HL-60 (cell line): ENCODE data around the gene RFXANK.
"Not testable (repeated sequence)": the region's sequence is repeated elsewhere in the genome, so short reads cannot be mapped to it uniquely, and the experiment has no call there.

Source experiments
- DNase-seq, 2 experiments: peaks; one replicate each; pipeline ENCODE4 v3.0.0-alpha.2; 2010 to 2020; ENCODE audit warnings: low read depth in 1 of 2, low spot score in 1 of 2
- H3K27ac ChIP-seq: fragments of 250-450 bp; sonication (Bioruptor Pico); replicated peaks from 2 replicates; pipeline ENCODE4 v1.5.1; 2020; ENCODE audit warnings: mild to moderate bottlenecking, moderate library complexity
- H3K27me3 ChIP-seq: fragments of 250-450 bp; sonication (Bioruptor Pico); 2 replicates; pipeline ENCODE4 v1.5.1; 2021; ENCODE audit warnings: mild to moderate bottlenecking, moderate library complexity; ENCODE audit not compliant: insufficient read depth, poor library complexity, severe bottlenecking
- H3K4me3 ChIP-seq: replicated peaks from 2 replicates; pipeline ENCODE4 v1.5.1; 2011; ENCODE audit warnings: mild to moderate bottlenecking, control low read depth, low read length; ENCODE audit not compliant: insufficient read depth
- GABPA ChIP-seq: IDR thresholded peaks from 2 replicates; pipeline ENCODE4 v1.6.1; 2012; ENCODE audit warnings: low read depth
- POLR2AphosphoS5 ChIP-seq: IDR thresholded peaks from 2 replicates; pipeline ENCODE4 v1.6.1; 2012; ENCODE audit warnings: low read depth
- REST ChIP-seq: IDR thresholded peaks from 2 replicates; pipeline ENCODE4 v1.6.1; 2012; ENCODE audit warnings: low read depth; ENCODE audit not compliant: insufficient replicate concordance
- SPI1 ChIP-seq: IDR thresholded peaks from 2 replicates; pipeline ENCODE4 v1.6.1; 2012; ENCODE audit warnings: low read depth, mild to moderate bottlenecking, borderline replicate concordance
- TF ChIP-seq, protein P1 (sequence below): IDR thresholded peaks from one replicate; pipeline ENCODE4 v1.5.1; 2011; ENCODE audit warnings: low read length, control low read depth, inconsistent platforms; ENCODE audit not compliant: insufficient read depth

Gene RFXANK

DNA sequence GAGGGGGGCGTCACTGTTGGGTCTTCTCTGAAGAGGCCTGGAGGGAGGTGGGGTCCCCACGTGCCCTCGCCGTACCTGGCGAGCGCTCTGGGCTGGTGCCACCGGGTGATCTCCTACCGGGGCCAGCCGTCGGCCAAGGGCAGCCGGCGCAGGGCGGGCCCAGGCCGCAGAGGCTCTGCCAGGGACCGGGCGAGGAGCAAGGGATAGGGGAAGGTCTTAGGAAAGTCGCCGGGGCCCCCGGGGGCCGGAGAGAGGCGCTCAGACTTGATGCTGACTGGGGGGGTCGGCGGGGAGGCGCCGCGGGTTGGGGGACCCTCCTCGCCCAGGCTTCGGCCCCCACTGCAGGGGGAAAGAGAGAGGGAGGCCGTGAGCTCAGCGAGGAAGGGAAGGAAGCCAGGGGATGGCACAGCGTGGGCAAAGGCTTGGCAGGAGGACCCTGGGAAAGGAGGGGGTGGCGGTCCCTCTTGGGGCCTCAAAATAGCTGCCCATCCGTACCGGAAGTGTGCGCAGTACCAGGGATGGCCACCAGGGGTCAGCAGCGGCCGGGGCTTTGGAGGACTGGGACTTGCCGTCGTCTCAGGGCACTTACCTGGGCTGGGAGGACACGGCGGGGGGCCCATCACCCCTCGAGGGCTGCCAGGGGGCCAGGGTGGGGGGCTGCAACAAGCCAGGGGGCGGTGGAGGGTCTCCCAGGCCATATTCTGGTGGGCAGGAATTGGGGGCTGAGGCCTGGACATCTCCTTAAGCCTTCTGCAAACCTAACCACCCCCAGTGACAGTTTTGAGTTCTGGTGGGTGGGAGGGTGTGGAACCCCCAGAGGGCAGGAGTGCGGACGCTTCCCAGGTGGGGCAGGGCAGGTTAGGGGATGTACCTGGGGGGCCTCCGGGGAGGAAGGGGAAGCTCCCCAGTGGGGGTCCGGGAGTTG, 46.1 kb upstream of the RFXANK start:
- no peak overlapping the region for H3K4me3 ChIP-seq
- no peak for TF ChIP-seq SPI1
- TF ChIP-seq, protein P1, sequence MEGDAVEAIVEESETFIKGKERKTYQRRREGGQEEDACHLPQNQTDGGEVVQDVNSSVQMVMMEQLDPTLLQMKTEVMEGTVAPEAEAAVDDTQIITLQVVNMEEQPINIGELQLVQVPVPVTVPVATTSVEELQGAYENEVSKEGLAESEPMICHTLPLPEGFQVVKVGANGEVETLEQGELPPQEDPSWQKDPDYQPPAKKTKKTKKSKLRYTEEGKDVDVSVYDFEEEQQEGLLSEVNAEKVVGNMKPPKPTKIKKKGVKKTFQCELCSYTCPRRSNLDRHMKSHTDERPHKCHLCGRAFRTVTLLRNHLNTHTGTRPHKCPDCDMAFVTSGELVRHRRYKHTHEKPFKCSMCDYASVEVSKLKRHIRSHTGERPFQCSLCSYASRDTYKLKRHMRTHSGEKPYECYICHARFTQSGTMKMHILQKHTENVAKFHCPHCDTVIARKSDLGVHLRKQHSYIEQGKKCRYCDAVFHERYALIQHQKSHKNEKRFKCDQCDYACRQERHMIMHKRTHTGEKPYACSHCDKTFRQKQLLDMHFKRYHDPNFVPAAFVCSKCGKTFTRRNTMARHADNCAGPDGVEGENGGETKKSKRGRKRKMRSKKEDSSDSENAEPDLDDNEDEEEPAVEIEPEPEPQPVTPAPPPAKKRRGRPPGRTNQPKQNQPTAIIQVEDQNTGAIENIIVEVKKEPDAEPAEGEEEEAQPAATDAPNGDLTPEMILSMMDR: peak; percentile 98
- DNase-seq: peak; percentile 38 to 75
- H3K27me3 ChIP-seq: no peaks in the 10 kb centered on the region
- no peak overlapping the region for H3K27ac ChIP-seq

DNA sequence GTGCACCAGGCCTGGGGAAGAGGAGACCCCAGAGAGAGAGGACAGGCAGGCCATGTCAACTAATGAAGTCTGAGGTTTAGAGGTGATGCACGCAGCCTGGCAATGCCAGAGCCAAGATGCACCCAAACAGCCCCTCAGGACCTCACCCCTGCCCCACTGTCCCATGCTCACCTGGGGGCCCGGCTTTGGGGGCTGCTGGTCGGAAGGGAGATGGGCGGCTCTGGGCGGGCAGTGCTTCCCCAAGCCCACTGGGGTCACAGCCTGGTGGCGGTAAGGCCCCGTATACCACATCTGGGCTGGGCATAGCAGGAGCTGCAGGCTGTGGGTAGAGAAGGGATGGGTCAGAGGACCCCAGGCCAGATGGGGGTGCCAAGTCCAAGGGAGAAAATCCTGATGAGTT, 45.2 kb upstream of the RFXANK start:
- Histone ChIP-seq H3K27ac (no peak overlapping the region), H3K27me3 (no peaks in the 10 kb centered on the region), H3K4me3 (no peak overlapping the region)
- no peak for DNase-seq
- TF ChIP-seq POLR2AphosphoS5: no peak
- TF ChIP-seq GABPA: no peak
- TF ChIP-seq SPI1: no peak
- TF ChIP-seq REST: no peak
- TF ChIP-seq, protein P1: no peak

GRCh38 chr19:19147344-19147743, 44.7 kb upstream of the RFXANK start:
- Histone ChIP-seq H3K4me3 (no peak overlapping the region), H3K27me3 (no peaks in the 10 kb centered on the region), H3K27ac (no peak overlapping the region)
- no peak for TF ChIP-seq SPI1
- no peak for TF ChIP-seq GABPA
- TF ChIP-seq, protein P1: no peak
- TF ChIP-seq REST: no peak
- no peak for DNase-seq

GRCh38 chr19:19148504-19148903, 43.6 kb upstream of the RFXANK start:
- not testable (repeated sequence) for H3K27ac ChIP-seq, DNase-seq, H3K27me3 ChIP-seq, H3K4me3 ChIP-seq
